MCF 10A (cell line): Measurements from ENCODE around the gene XPO6. TPM values are rescaled to one million over a fixed set of nuclear protein-coding genes. Genes with fewer than 3 reads are reported as not detected.

Experiments
- BruUV-seq: library from RNA; stranded (reverse); fragments of 400-500 nt; replicated peaks from 2 replicates; lab custom pipeline; 2021; lab: Mats Ljungman, UMichigan
- CTCF ChIA-PET: fragments of 300-600 bp; sonication (Branson Sonifier 250); formaldehyde crosslinking; extraction: SDS; loops from one replicate; lab custom pipeline; 2021; ENCODE audit warnings: antibody characterized with exemption, inconsistent platforms; lab: Yijun Ruan, JAX
- POLR2A ChIA-PET: fragments of 300-600, 350-650 bp; sonication (Branson Sonifier 250); formaldehyde crosslinking; extraction: SDS; loops from one replicate; lab custom pipeline; 2020; ENCODE audit warnings: antibody characterized with exemption, inconsistent platforms; lab: Yijun Ruan, JAX
- DNase-seq: peaks from one replicate; pipeline ENCODE4 v3.0.0-alpha.2; 2018; ENCODE audit not compliant: unreplicated experiment
- H3K27ac Mint-ChIP-seq: one replicate; pipeline ENCODE4 v1.8.0; 2022; ENCODE audit warnings: mild to moderate bottlenecking, low read depth, mixed read lengths; ENCODE audit not compliant: unreplicated experiment
- H3K27me3 Mint-ChIP-seq: one replicate; pipeline ENCODE4 v1.8.0; 2022; ENCODE audit warnings: mixed read lengths; ENCODE audit not compliant: insufficient read depth, unreplicated experiment
- H3K36me3 Mint-ChIP-seq: one replicate; pipeline ENCODE4 v1.8.0; 2022; ENCODE audit warnings: mild to moderate bottlenecking, moderate library complexity, mixed read lengths; ENCODE audit not compliant: insufficient read depth, unreplicated experiment
- H3K4me1 Mint-ChIP-seq: one replicate; pipeline ENCODE4 v1.8.0; 2022; ENCODE audit warnings: mixed read lengths; ENCODE audit not compliant: insufficient read depth, unreplicated experiment
- H3K4me3 Mint-ChIP-seq: one replicate; pipeline ENCODE4 v1.8.0; 2022; ENCODE audit warnings: mild to moderate bottlenecking, moderate library complexity, mixed read lengths; ENCODE audit not compliant: unreplicated experiment
- H3K9me3 Mint-ChIP-seq: one replicate; pipeline ENCODE4 v1.8.0; 2022; ENCODE audit warnings: mixed read lengths; ENCODE audit not compliant: unreplicated experiment
- CTCF ChIP-seq: fragments of 200-600 bp; IDR thresholded peaks from one replicate; pipeline ENCODE4 v1.8.0; 2022; ENCODE audit warnings: antibody characterized with exemption, mild to moderate bottlenecking; ENCODE audit not compliant: unreplicated experiment
- intact Hi-C: fragments of 100-400 bp; cut with micrococcal nuclease; formaldehyde crosslinking; loops from 2 replicates; pipeline ENCODE4 v1.14.1; 2022
- total RNA-seq: library from RNA; stranded (reverse); gene quantifications from 2 replicates; pipeline ENCODE4 v1.2.3, GENCODE V29; 2022

The XPO6 gene
- total RNA-seq, 1 experiment from 2014 or later: 200 TPM

GRCh38 chr16:28057949-28058348 lies 153.8 kb downstream of the XPO6 start:
- Mint-ChIP-seq H3K4me1 (no peaks in the 10 kb centered on the region), H3K4me3 (no peak overlapping the region), H3K36me3 (no peaks in the 10 kb centered on the region), H3K9me3 (no peaks in the 10 kb centered on the region), H3K27me3 (peaks cover 67% of the 10 kb centered on the region), H3K27ac (no peak overlapping the region)
- intact Hi-C loops: no loop called here
- CTCF ChIA-PET: interaction anchor here (1.4 to 1.5 kb wide), 2 partner anchors 12 to 14 kb away, joined by 3 to 6 read pairs; no protein-coding TSS in a partner anchor
- BruUV-seq: no TSS peak
- no peak for TF ChIP-seq CTCF
- POLR2A ChIA-PET: no interaction called here
- no peak for DNase-seq

GRCh38 chr16:28053461-28053860 lies 158.3 kb downstream of the XPO6 start:
- intact Hi-C loops: no loop called here
- Mint-ChIP-seq H3K27me3 (peaks cover 33% of the 10 kb centered on the region), H3K36me3 (no peaks in the 10 kb centered on the region), H3K4me1 (no peaks in the 10 kb centered on the region), H3K27ac (peak overlapping the region; percentile 6), H3K4me3 (no peak overlapping the region), H3K9me3 (no peaks in the 10 kb centered on the region)
- DNase-seq: no peak
- ChIA-PET CTCF (no interaction called here), POLR2A (no interaction called here)
- TF ChIP-seq CTCF: no peak
- BruUV-seq: no TSS peak

DNA sequence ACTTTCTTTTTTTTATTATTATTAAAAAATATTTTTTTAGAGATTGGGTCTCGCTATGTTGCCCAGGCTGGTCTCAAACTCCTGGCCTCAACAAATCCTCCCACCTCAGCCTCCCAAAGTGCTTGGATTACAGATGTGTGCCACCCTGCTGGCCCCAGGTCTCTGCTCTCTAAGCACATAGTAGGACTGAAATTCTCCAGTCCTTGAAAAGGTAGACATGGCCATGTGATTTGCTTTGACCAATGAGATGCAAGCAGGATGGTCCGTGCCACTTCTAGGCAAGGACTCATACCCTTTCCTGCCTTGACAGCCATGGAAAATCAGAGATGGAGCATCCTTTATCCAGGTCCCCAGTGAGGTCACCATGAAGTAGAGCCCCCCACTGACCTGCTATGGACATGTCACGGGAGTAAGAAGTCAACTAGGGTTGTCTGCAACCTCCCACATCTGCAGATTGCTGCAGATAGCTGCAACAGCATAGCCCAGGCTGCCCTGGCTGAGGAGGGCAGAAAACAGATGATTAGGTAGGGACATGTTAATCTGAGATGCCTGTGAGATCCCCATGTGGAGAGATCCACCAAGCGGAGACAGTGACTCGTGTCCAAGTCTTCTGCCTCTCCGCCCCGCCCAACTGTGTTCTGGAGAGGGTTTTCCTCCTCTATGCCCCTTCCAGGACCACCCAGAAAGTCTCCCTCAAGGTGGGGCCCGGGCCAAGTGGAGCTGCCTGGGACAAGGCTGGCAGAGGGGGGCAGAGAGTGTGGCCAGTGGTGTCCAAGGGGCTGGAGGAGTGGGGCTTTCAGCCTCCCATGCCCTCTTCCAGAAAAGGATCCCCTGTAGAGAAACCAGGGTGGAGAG lies 159.3 kb downstream of the XPO6 start:
- no peaks in the 10 kb centered on the region for H3K4me1 Mint-ChIP-seq
- no peak for DNase-seq
- intact Hi-C loops: no loop called here
- POLR2A ChIA-PET: no interaction called here
- peaks cover 27% of the 10 kb centered on the region for H3K27me3 Mint-ChIP-seq
- no peaks in the 10 kb centered on the region for H3K9me3 Mint-ChIP-seq
- H3K27ac Mint-ChIP-seq: no peak overlapping the region
- no peaks in the 10 kb centered on the region for H3K36me3 Mint-ChIP-seq
- TF ChIP-seq CTCF: no peak
- CTCF ChIA-PET: interaction anchor here (0.7 kb wide), 1 partner anchor 183 kb away, joined by 3 read pairs; no protein-coding TSS in a partner anchor
- no peak overlapping the region for H3K4me3 Mint-ChIP-seq
- no TSS peak for BruUV-seq

- no TSS peak for BruUV-seq
- Mint-ChIP-seq H3K27me3 (peaks cover 17% of the 10 kb centered on the region), H3K36me3 (peaks cover 5% of the 10 kb centered on the region), H3K4me3 (no peak overlapping the region), H3K27ac (no peak overlapping the region), H3K9me3 (no peaks in the 10 kb centered on the region), H3K4me1 (no peaks in the 10 kb centered on the region)
- ChIA-PET POLR2A (no interaction called here), CTCF (interaction anchor here (0.7 to 1.3 kb wide), 3 partner anchors 19 to 1724 kb away, joined by 3 to 9 read pairs (median 3); no protein-coding TSS in a partner anchor)
- TF ChIP-seq CTCF: no peak
- intact Hi-C loops: no loop called here
- DNase-seq: no peak
Observed at GRCh38 chr16:28051486-28051885, 160.3 kb downstream of the XPO6 start.

Other genes with a start within 250 kb of the XPO6 start
- not detected in 2 replicates for gene GSG1L, start 148.3 kb downstream of the XPO6 start, total RNA-seq
- gene SBK1, start 80.6 kb upstream of the XPO6 start, total RNA-seq: 0.14 and 0.25 TPM in 2 replicates
- 1.6 and 2.1 TPM in 2 replicates for gene NPIPB6, start 151.5 kb upstream of the XPO6 start, total RNA-seq
- 33.3 and 165 TPM in 2 replicates for gene EIF3CL, start 191.9 kb upstream of the XPO6 start, total RNA-seq